ENCODE data around the gene GNAO1. TPM values are rescaled to one million over a fixed set of nuclear protein-coding genes. Genes with fewer than 3 reads are reported as not detected.
A peak's percentile ranks its signal among the peaks of the same experiment; 100 is the strongest.

The GNAO1 gene
- total and polyA plus RNA-seq, 5 donors from 2014 or later = 3.0 TPM; not detected in 4

DNA sequence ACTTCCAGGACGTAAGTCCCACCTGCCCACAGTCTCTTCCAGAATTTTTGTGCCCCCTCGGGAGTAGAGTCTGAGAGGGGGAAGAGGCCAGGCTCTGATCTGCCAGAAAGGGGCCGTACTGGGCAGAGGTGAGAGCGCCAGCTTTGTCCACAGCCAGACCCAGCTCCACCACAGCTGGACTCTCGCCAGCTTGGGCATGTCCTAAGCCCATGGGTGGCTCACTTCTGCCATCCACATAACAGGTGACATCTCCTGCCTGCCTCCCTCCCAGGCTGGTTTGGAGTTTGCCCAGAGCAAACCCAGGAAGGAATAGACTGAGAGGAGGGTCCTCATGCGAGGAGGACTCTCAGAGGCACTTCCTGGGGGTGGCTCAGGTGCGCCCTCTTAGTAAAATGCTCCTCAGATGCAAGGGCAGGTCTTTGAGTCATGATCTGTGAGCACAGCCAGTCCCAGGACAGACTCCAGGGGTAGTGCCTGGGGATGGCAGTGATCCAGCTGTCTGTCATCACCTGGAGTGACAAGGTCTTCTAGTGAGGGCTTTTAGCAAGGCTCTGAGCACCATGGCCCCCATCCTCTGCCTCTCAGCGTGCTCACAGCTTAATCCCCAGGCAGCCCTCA, 144.9 kb downstream of the GNAO1 start:
- Histone ChIP-seq H3K36me3 (ENCODE audit: control insufficient read depth, insufficient read depth, low read length) (no peaks in the 10 kb centered on the region), H3K4me1 (ENCODE audit: control insufficient read depth, insufficient read depth, low read length, poor library complexity, severe bottlenecking) (no peaks in the 10 kb centered on the region), H3K4me3 (ENCODE audit: low read depth, low read length) (no peak overlapping the region), H3K27me3 (ENCODE audit: control insufficient read depth, insufficient read depth, low read length) (no peaks in the 10 kb centered on the region), H3K27ac (ENCODE audit: insufficient read depth, low read length, poor library complexity, severe bottlenecking) (no peak overlapping the region), H3K9me3 (ENCODE audit: control insufficient read depth in 2 of 2, low read length in 2 of 2) (no peaks in the 10 kb centered on the region)
- DNase-seq = no peak
- Mint-ChIP-seq H3K4me3 (no peak overlapping the region), H3K27ac (no peak overlapping the region), H3K4me1 (peaks cover 0 to 3% (median 0%) of the 10 kb centered on the region in 4 donors), H3K27me3 (no peaks in the 10 kb centered on the region), H3K36me3 (no peaks in the 10 kb centered on the region), H3K9me3 (peaks cover 0 to 1% (median 0%) of the 10 kb centered on the region in 7 donors)
- ATAC-seq (ENCODE audit: low read depth in 2 of 2) = no peak

- Histone ChIP-seq H3K4me1 (ENCODE audit: control insufficient read depth, insufficient read depth, low read length, poor library complexity, severe bottlenecking) (no peaks in the 10 kb centered on the region), H3K27me3 (ENCODE audit: control insufficient read depth, insufficient read depth, low read length) (no peaks in the 10 kb centered on the region), H3K9me3 (ENCODE audit: control insufficient read depth in 2 of 2, low read length in 2 of 2) (no peaks in the 10 kb centered on the region), H3K4me3 (ENCODE audit: low read depth, low read length) (no peak overlapping the region), H3K36me3 (ENCODE audit: control insufficient read depth, insufficient read depth, low read length) (no peaks in the 10 kb centered on the region), H3K27ac (ENCODE audit: insufficient read depth, low read length, poor library complexity, severe bottlenecking) (no peak overlapping the region)
- Mint-ChIP-seq H3K4me3 (no peak overlapping the region), H3K27me3 (no peaks in the 10 kb centered on the region), H3K9me3 (no peaks in the 10 kb centered on the region), H3K4me1 (peaks cover 0 to 3% (median 0%) of the 10 kb centered on the region in 4 donors), H3K27ac (no peak overlapping the region), H3K36me3 (no peaks in the 10 kb centered on the region)
- ATAC-seq (ENCODE audit: low read depth in 2 of 2) (no peak), DNase-seq (no peak)
Observed at GRCh38 chr16:56336711-56337110, 145.4 kb downstream of the GNAO1 start.

GRCh38 chr16:56337131-56337857, 146.0 kb downstream of the GNAO1 start:
- no peak for ATAC-seq (ENCODE audit: low read depth in 2 of 2)
- Mint-ChIP-seq H3K9me3 (no peaks in the 10 kb centered on the region), H3K27me3 (no peaks in the 10 kb centered on the region), H3K27ac (no peak overlapping the region), H3K4me3 (no peak overlapping the region), H3K4me1 (peaks cover 0 to 2% (median 0%) of the 10 kb centered on the region in 4 donors), H3K36me3 (no peaks in the 10 kb centered on the region)
- Histone ChIP-seq H3K36me3 (ENCODE audit: control insufficient read depth, insufficient read depth, low read length) (no peaks in the 10 kb centered on the region), H3K4me3 (ENCODE audit: low read depth, low read length) (no peak overlapping the region), H3K9me3 (ENCODE audit: control insufficient read depth in 2 of 2, low read length in 2 of 2) (no peaks in the 10 kb centered on the region), H3K4me1 (ENCODE audit: control insufficient read depth, insufficient read depth, low read length, poor library complexity, severe bottlenecking) (no peaks in the 10 kb centered on the region), H3K27me3 (ENCODE audit: control insufficient read depth, insufficient read depth, low read length) (no peaks in the 10 kb centered on the region), H3K27ac (ENCODE audit: insufficient read depth, low read length, poor library complexity, severe bottlenecking) (no peak overlapping the region)
- DNase-seq = no peak

- no peaks in the 10 kb centered on the region for H3K4me1 Mint-ChIP-seq
- H3K36me3 ChIP-seq (ENCODE audit: control insufficient read depth, insufficient read depth, low read length) = no peaks in the 10 kb centered on the region
- H3K36me3 Mint-ChIP-seq = no peaks in the 10 kb centered on the region
- no peaks in the 10 kb centered on the region for H3K27me3 Mint-ChIP-seq
- H3K4me1 ChIP-seq (ENCODE audit: control insufficient read depth, insufficient read depth, low read length, poor library complexity, severe bottlenecking) = no peaks in the 10 kb centered on the region
- peak overlapping the region in 1 of 3 donors; percentile 52 for H3K27ac Mint-ChIP-seq
- H3K27ac ChIP-seq (ENCODE audit: insufficient read depth, low read length, poor library complexity, severe bottlenecking) = no peak overlapping the region
- H3K4me3 Mint-ChIP-seq = no peak overlapping the region
- H3K9me3 ChIP-seq (ENCODE audit: control insufficient read depth in 2 of 2, low read length in 2 of 2) = no peaks in the 10 kb centered on the region
- ATAC-seq (ENCODE audit: low read depth in 2 of 2) (no peak), DNase-seq (no peak)
- H3K4me3 ChIP-seq (ENCODE audit: low read depth, low read length) = no peak overlapping the region
- H3K27me3 ChIP-seq (ENCODE audit: control insufficient read depth, insufficient read depth, low read length) = no peaks in the 10 kb centered on the region
- no peaks in the 10 kb centered on the region for H3K9me3 Mint-ChIP-seq
Observed at GRCh38 chr16:56337858-56338325, 146.6 kb downstream of the GNAO1 start.

DNA sequence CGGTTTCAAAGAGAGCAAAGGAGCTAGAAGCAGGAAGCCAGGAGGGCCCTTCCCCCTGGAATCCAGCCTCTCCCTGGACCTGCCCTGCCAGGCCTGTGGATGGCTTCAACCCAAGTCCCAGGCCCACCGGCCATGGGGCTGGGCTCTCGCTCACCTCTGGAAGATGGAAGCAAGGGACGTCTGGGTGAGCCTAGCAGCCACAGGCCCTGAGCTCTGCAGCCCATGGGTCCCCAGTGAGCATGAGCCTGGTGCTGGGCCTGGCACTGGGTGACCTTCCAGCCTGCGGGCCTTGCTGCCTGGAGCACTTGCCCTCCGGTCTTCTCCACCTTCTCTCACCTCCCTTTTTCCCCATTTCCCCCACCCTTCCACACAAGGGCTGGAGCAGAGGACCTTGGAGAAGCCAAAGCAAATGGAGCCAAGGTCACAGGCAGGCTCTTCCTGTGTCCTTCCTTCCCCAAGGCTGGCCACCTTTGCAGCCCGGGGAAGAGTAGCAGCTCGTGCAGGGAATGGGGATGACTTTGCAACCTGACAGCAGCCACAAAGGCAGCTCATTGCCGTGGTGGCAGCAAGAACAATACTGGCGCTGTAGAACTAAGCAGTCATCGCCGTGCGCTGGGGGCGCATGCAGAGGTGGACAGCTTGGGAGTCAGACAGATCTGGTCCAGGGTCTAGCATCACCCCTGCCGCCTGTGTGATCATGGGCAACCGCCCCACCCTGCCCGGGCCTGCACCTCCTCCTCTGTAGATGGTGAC, 147.5 kb downstream of the GNAO1 start:
- no peaks in the 10 kb centered on the region for H3K9me3 Mint-ChIP-seq
- DNase-seq (no peak), ATAC-seq (ENCODE audit: low read depth in 2 of 2) (no peak)
- H3K36me3 Mint-ChIP-seq = no peaks in the 10 kb centered on the region
- H3K27ac ChIP-seq (ENCODE audit: insufficient read depth, low read length, poor library complexity, severe bottlenecking) = no peak overlapping the region
- no peaks in the 10 kb centered on the region for H3K9me3 ChIP-seq (ENCODE audit: control insufficient read depth in 2 of 2, low read length in 2 of 2)
- H3K36me3 ChIP-seq (ENCODE audit: control insufficient read depth, insufficient read depth, low read length) = no peaks in the 10 kb centered on the region
- H3K27me3 Mint-ChIP-seq = no peaks in the 10 kb centered on the region
- H3K4me1 ChIP-seq (ENCODE audit: control insufficient read depth, insufficient read depth, low read length, poor library complexity, severe bottlenecking) = no peaks in the 10 kb centered on the region
- no peaks in the 10 kb centered on the region for H3K4me1 Mint-ChIP-seq
- no peak overlapping the region for H3K4me3 ChIP-seq (ENCODE audit: low read depth, low read length)
- H3K27ac Mint-ChIP-seq = no peak overlapping the region
- no peak overlapping the region for H3K4me3 Mint-ChIP-seq
- no peaks in the 10 kb centered on the region for H3K27me3 ChIP-seq (ENCODE audit: control insufficient read depth, insufficient read depth, low read length)

- Histone ChIP-seq H3K4me3 (ENCODE audit: low read depth, low read length) (no peak overlapping the region), H3K36me3 (ENCODE audit: control insufficient read depth, insufficient read depth, low read length) (no peaks in the 10 kb centered on the region), H3K27me3 (ENCODE audit: control insufficient read depth, insufficient read depth, low read length) (no peaks in the 10 kb centered on the region), H3K4me1 (ENCODE audit: control insufficient read depth, insufficient read depth, low read length, poor library complexity, severe bottlenecking) (no peaks in the 10 kb centered on the region), H3K9me3 (ENCODE audit: control insufficient read depth in 2 of 2, low read length in 2 of 2) (no peaks in the 10 kb centered on the region), H3K27ac (ENCODE audit: insufficient read depth, low read length, poor library complexity, severe bottlenecking) (no peak overlapping the region)
- DNase-seq (no peak), ATAC-seq (ENCODE audit: low read depth in 2 of 2) (no peak)
- H3K27me3 Mint-ChIP-seq = no peaks in the 10 kb centered on the region
- no peak overlapping the region for H3K4me3 Mint-ChIP-seq
- H3K27ac Mint-ChIP-seq = no peak overlapping the region
- H3K36me3 Mint-ChIP-seq = no peaks in the 10 kb centered on the region
- no peaks in the 10 kb centered on the region for H3K9me3 Mint-ChIP-seq
- H3K4me1 Mint-ChIP-seq = no peaks in the 10 kb centered on the region
Observed at GRCh38 chr16:56339431-56340195, 148.3 kb downstream of the GNAO1 start.

GRCh38 chr16:56340416-56340815, 149.1 kb downstream of the GNAO1 start:
- H3K27ac ChIP-seq (ENCODE audit: insufficient read depth, low read length, poor library complexity, severe bottlenecking) = no peak overlapping the region
- Mint-ChIP-seq H3K27me3 (no peaks in the 10 kb centered on the region), H3K36me3 (no peaks in the 10 kb centered on the region), H3K9me3 (no peaks in the 10 kb centered on the region), H3K4me3 (no peak overlapping the region), H3K4me1 (no peaks in the 10 kb centered on the region), H3K27ac (peak overlapping the region in 1 of 3 donors; percentile 21)
- DNase-seq (no peak), ATAC-seq (ENCODE audit: low read depth in 2 of 2) (no peak)
- no peaks in the 10 kb centered on the region for H3K36me3 ChIP-seq (ENCODE audit: control insufficient read depth, insufficient read depth, low read length)
- H3K4me1 ChIP-seq (ENCODE audit: control insufficient read depth, insufficient read depth, low read length, poor library complexity, severe bottlenecking) = no peaks in the 10 kb centered on the region
- H3K27me3 ChIP-seq (ENCODE audit: control insufficient read depth, insufficient read depth, low read length) = no peaks in the 10 kb centered on the region
- H3K9me3 ChIP-seq (ENCODE audit: control insufficient read depth in 2 of 2, low read length in 2 of 2) = no peaks in the 10 kb centered on the region
- H3K4me3 ChIP-seq (ENCODE audit: low read depth, low read length) = no peak overlapping the region

Data from CD4-positive, CD25-positive, alpha-beta regulatory T cell (primary cell).